T-helper 2 cell treated with Interferon-gamma antibody and Interleukin-4, amounts not matched to agents 5 μg/mL and 100 μg/mL, for 36 hours (primary cell): ENCODE results near the gene KLRF2.
A peak's percentile ranks its signal among the peaks of the same experiment; 100 is the strongest.

Experiments
- DNase-seq: peaks from one replicate; pipeline ENCODE4 v3.0.0; 2021; ENCODE audit warnings: low spot score
- H3K27ac Mint-ChIP-seq: one replicate; pipeline ENCODE4 v1.8.0; 2021; ENCODE audit warnings: mild to moderate bottlenecking, mixed read lengths
- H3K27me3 Mint-ChIP-seq: one replicate; pipeline ENCODE4 v1.8.0; 2021; ENCODE audit warnings: low read depth, mixed read lengths
- H3K36me3 Mint-ChIP-seq: one replicate; pipeline ENCODE4 v1.8.0; 2021; ENCODE audit warnings: low read depth, mixed read lengths
- H3K4me1 Mint-ChIP-seq: one replicate; pipeline ENCODE4 v1.8.0; 2021; ENCODE audit warnings: low read depth, mixed read lengths
- H3K4me3 Mint-ChIP-seq: one replicate; pipeline ENCODE4 v1.8.0; 2022; ENCODE audit warnings: mild to moderate bottlenecking, moderate library complexity, mixed read lengths
- H3K9me3 Mint-ChIP-seq: one replicate; pipeline ENCODE4 v1.8.0; 2021; ENCODE audit warnings: mixed read lengths

The KLRF2 gene

GRCh38 chr12:9932270-9932669, 51.0 kb downstream of the KLRF2 start, which contains the start of gene CLEC2A:
Gene CLEC2A (minus strand): TSS chr12:9932370. CDS start chr12:9932329, 41 bp downstream.
- H3K36me3 Mint-ChIP-seq, result no peaks in the 10 kb centered on the region
- peaks cover 2% of the 10 kb centered on the region for H3K4me1 Mint-ChIP-seq
- no peak for DNase-seq
- H3K27me3 Mint-ChIP-seq, result peaks cover 27% of the 10 kb centered on the region
- no peak within 1 kb of the TSS for H3K4me3 Mint-ChIP-seq
- H3K27ac Mint-ChIP-seq, result no peak within 1 kb of the TSS
- no peaks in the 10 kb centered on the region for H3K9me3 Mint-ChIP-seq

GRCh38 chr12:9933958-9934357, 52.7 kb downstream of the KLRF2 start:
- no peak overlapping the region for H3K4me3 Mint-ChIP-seq
- no peak overlapping the region for H3K27ac Mint-ChIP-seq
- no peaks in the 10 kb centered on the region for H3K36me3 Mint-ChIP-seq
- H3K4me1 Mint-ChIP-seq, result no peaks in the 10 kb centered on the region
- no peaks in the 10 kb centered on the region for H3K9me3 Mint-ChIP-seq
- H3K27me3 Mint-ChIP-seq, result peaks cover 20% of the 10 kb centered on the region
- DNase-seq, result no peak

GRCh38 chr12:9935026-9935425, 53.7 kb downstream of the KLRF2 start:
- H3K36me3 Mint-ChIP-seq, result no peaks in the 10 kb centered on the region
- H3K4me1 Mint-ChIP-seq, result no peaks in the 10 kb centered on the region
- no peak overlapping the region for H3K27ac Mint-ChIP-seq
- H3K4me3 Mint-ChIP-seq, result no peak overlapping the region
- H3K27me3 Mint-ChIP-seq, result peaks cover 24% of the 10 kb centered on the region
- DNase-seq, result no peak
- no peaks in the 10 kb centered on the region for H3K9me3 Mint-ChIP-seq

- no peak for DNase-seq
- H3K4me1 Mint-ChIP-seq, result peaks cover 13% of the 10 kb centered on the region
- H3K27ac Mint-ChIP-seq, result no peak overlapping the region
- no peaks in the 10 kb centered on the region for H3K36me3 Mint-ChIP-seq
- no peak overlapping the region for H3K4me3 Mint-ChIP-seq
- no peaks in the 10 kb centered on the region for H3K9me3 Mint-ChIP-seq
- peaks cover 26% of the 10 kb centered on the region for H3K27me3 Mint-ChIP-seq
Measured at GRCh38 chr12:9936591-9936990, 55.3 kb downstream of the KLRF2 start.

- H3K4me3 Mint-ChIP-seq, result no peak overlapping the region
- H3K4me1 Mint-ChIP-seq, result peaks cover 27% of the 10 kb centered on the region
- H3K36me3 Mint-ChIP-seq, result no peaks in the 10 kb centered on the region
- H3K9me3 Mint-ChIP-seq, result no peaks in the 10 kb centered on the region
- no peak overlapping the region for H3K27ac Mint-ChIP-seq
- peaks cover 25% of the 10 kb centered on the region for H3K27me3 Mint-ChIP-seq
- no peak for DNase-seq
Measured at GRCh38 chr12:9940375-9940774, 59.1 kb downstream of the KLRF2 start.

- no peaks in the 10 kb centered on the region for H3K9me3 Mint-ChIP-seq
- no peak for DNase-seq
- H3K27me3 Mint-ChIP-seq, result peaks cover 25% of the 10 kb centered on the region
- peak overlapping the region; percentile 5 for H3K4me3 Mint-ChIP-seq
- no peaks in the 10 kb centered on the region for H3K36me3 Mint-ChIP-seq
- H3K4me1 Mint-ChIP-seq, result peaks cover 36% of the 10 kb centered on the region
- peak overlapping the region; percentile 1 for H3K27ac Mint-ChIP-seq
Measured at GRCh38 chr12:9941838-9942237, 60.5 kb downstream of the KLRF2 start.

- Mint-ChIP-seq H3K4me3 (peak overlapping the region; percentile 87), H3K27me3 (peaks cover 25% of the 10 kb centered on the region), H3K4me1 (peaks cover 46% of the 10 kb centered on the region), H3K9me3 (no peaks in the 10 kb centered on the region), H3K27ac (peak overlapping the region; percentile 78), H3K36me3 (no peaks in the 10 kb centered on the region)
- DNase-seq, result peak; percentile 57
Measured at GRCh38 chr12:9943240-9943639, 62.0 kb downstream of the KLRF2 start.

- Mint-ChIP-seq H3K36me3 (no peaks in the 10 kb centered on the region), H3K27ac (peak overlapping the region; percentile 58), H3K27me3 (peaks cover 18% of the 10 kb centered on the region), H3K4me1 (peaks cover 58% of the 10 kb centered on the region), H3K4me3 (peak overlapping the region; percentile 7), H3K9me3 (no peaks in the 10 kb centered on the region)
- DNase-seq, result no peak
Measured at GRCh38 chr12:9944391-9944790, 63.1 kb downstream of the KLRF2 start.
